ENCODE results near the gene ELAVL2.

Gene ELAVL2

DNA sequence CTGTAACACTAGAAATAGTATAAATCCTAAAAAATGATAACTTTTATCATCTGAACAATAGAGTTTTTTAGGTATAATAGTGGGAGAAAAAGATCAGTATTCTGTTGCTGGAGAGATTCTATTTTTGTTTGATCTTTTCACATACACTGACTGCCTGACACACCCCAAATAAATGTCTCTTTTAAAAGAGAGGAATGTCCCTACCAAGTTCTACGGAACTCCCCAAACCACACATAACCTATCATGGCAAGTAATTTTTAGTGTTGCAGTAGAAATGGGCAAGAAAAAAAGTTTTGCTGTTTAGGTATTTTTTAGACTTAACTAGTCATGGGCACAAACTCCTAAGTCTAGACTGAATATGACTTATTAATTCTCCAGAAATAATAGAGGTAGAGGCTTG, 139.1 kb downstream of the ELAVL2 start:
- H3K4me3 ChIP-seq (ENCODE audit: low read depth, low read length) = no peak overlapping the region
- TF ChIP-seq POLR2A (IDR thresholded peaks at IDR 0.05; ENCODE audit: extremely low read depth, insufficient read length) (no peak), MYC (IDR thresholded peaks at IDR 0.05; ENCODE audit: low read depth, low read length) (no peak)
- TF ChIP-seq, protein P1, sequence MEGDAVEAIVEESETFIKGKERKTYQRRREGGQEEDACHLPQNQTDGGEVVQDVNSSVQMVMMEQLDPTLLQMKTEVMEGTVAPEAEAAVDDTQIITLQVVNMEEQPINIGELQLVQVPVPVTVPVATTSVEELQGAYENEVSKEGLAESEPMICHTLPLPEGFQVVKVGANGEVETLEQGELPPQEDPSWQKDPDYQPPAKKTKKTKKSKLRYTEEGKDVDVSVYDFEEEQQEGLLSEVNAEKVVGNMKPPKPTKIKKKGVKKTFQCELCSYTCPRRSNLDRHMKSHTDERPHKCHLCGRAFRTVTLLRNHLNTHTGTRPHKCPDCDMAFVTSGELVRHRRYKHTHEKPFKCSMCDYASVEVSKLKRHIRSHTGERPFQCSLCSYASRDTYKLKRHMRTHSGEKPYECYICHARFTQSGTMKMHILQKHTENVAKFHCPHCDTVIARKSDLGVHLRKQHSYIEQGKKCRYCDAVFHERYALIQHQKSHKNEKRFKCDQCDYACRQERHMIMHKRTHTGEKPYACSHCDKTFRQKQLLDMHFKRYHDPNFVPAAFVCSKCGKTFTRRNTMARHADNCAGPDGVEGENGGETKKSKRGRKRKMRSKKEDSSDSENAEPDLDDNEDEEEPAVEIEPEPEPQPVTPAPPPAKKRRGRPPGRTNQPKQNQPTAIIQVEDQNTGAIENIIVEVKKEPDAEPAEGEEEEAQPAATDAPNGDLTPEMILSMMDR (IDR thresholded peaks at IDR 0.05; ENCODE audit: low read depth, low read length) = no peak
- TF ChIP-seq, protein P2, sequence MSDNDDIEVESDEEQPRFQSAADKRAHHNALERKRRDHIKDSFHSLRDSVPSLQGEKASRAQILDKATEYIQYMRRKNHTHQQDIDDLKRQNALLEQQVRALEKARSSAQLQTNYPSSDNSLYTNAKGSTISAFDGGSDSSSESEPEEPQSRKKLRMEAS (IDR thresholded peaks at IDR 0.05; ENCODE audit: low read depth, low read length) = no peak
- DNase-seq (ENCODE audit: low read depth) = no peak

DNA sequence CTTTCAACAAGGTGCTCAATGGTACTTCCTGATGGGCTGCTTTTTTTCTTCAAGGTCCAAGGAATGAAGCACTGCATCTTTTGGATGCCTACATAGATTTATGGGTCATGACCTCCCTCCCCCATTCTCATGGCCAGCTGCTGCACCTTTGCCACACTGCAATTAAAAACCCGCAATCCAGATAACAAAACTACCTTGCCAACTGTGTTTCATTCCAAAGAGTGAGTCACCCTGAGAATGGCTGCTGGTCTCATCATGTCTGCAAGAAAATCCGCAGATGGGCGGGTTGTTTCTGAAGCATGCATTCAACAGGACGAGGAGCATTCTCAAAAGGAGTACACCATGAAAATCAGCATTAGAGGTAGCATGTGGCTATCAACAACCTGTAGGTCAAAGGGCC, 139.8 kb downstream of the ELAVL2 start:
- no peak for DNase-seq (ENCODE audit: low read depth)
- H3K4me3 ChIP-seq (ENCODE audit: low read depth, low read length) = no peak overlapping the region
- TF ChIP-seq POLR2A (IDR thresholded peaks at IDR 0.05; ENCODE audit: extremely low read depth, insufficient read length) (no peak), MYC (IDR thresholded peaks at IDR 0.05; ENCODE audit: low read depth, low read length) (no peak)
- TF ChIP-seq, protein P1 (IDR thresholded peaks at IDR 0.05; ENCODE audit: low read depth, low read length) = no peak
- TF ChIP-seq, protein P2 (IDR thresholded peaks at IDR 0.05; ENCODE audit: low read depth, low read length) = no peak

DNA sequence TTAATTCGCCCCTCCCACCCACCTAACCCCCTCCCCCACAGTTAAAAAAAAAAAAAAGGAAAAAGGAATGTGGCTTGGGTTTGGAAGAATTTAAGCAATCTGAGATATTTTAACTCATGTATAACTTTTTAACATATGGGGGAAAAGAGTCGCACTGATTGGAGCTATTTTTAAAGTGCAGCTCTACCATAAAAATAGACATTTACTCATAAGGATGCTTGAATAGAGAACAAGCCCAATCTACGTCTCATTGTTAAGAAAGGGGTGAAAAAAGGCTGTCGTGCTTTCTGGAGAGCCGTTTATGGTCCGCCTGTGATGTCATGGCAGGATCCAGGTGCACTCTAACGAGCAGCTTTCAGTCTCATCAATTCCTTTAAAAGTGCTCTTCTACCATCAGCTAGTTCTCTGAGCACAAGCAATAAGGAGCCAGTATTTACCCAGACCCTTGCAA, 142.4 kb downstream of the ELAVL2 start:
- no peak overlapping the region for H3K4me3 ChIP-seq (ENCODE audit: low read depth, low read length)
- TF ChIP-seq POLR2A (IDR thresholded peaks at IDR 0.05; ENCODE audit: extremely low read depth, insufficient read length) = no peak
- TF ChIP-seq, protein P1 (IDR thresholded peaks at IDR 0.05; ENCODE audit: low read depth, low read length) = no peak
- TF ChIP-seq, protein P2 (IDR thresholded peaks at IDR 0.05; ENCODE audit: low read depth, low read length) = no peak
- TF ChIP-seq MYC (IDR thresholded peaks at IDR 0.05; ENCODE audit: low read depth, low read length) = no peak
- DNase-seq (ENCODE audit: low read depth) = no peak

DNA sequence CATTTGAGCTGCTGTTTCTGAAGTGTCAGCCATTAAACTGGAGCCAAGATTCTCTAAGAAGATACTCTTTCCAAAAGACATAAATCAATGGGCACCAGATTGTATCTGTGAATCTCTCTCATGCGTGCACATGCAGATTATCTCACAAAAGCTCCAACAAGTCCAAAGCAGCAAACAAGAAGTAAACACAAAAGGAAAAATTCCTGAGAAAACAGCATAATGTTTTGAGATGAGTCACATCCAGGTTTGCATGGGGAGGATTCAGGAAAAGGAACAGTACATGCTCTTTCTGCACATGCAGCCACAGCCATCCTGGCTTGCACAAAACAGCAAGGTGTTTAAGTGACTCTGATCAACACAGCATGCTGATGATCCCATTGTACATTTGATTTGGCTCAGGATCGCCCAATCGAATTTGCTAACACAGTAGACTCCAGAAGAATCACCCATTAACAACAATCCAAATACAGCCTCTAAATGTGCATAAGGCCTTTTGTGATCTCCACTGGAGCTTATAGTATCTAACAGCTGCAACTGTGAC, 143.1 kb downstream of the ELAVL2 start:
- TF ChIP-seq MYC (IDR thresholded peaks at IDR 0.05; ENCODE audit: low read depth, low read length) = no peak
- no peak for TF ChIP-seq POLR2A (IDR thresholded peaks at IDR 0.05; ENCODE audit: extremely low read depth, insufficient read length)
- TF ChIP-seq, protein P2 (IDR thresholded peaks at IDR 0.05; ENCODE audit: low read depth, low read length) = no peak
- TF ChIP-seq, protein P1 (IDR thresholded peaks at IDR 0.05; ENCODE audit: low read depth, low read length) = no peak
- no peak for DNase-seq (ENCODE audit: low read depth)
- H3K4me3 ChIP-seq (ENCODE audit: low read depth, low read length) = no peak overlapping the region

DNA sequence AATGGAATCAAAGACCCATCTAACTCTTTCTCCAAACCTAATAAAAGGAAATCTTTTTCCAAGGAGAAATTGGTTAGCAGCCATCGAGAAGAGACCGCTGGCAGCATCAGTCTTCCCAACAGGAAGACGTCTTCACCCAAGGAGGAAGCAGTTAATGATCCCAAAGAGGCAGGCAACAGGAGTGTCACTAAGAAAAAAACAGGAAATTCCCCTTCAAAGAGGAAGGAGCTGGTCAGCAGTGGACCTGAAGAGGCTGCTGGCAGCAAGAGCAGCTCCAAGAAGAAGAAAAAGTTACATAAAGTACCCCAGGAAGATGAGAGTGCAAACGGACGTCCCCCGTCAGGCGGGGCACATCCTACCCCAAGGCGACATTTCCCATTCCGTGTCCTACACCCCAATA, 143.7 kb downstream of the ELAVL2 start:
- no peak overlapping the region for H3K4me3 ChIP-seq (ENCODE audit: low read depth, low read length)
- DNase-seq (ENCODE audit: low read depth) = no peak
- TF ChIP-seq POLR2A (IDR thresholded peaks at IDR 0.05; ENCODE audit: extremely low read depth, insufficient read length) (no peak), MYC (IDR thresholded peaks at IDR 0.05; ENCODE audit: low read depth, low read length) (no peak)
- TF ChIP-seq, protein P1 (IDR thresholded peaks at IDR 0.05; ENCODE audit: low read depth, low read length) = no peak

DNA sequence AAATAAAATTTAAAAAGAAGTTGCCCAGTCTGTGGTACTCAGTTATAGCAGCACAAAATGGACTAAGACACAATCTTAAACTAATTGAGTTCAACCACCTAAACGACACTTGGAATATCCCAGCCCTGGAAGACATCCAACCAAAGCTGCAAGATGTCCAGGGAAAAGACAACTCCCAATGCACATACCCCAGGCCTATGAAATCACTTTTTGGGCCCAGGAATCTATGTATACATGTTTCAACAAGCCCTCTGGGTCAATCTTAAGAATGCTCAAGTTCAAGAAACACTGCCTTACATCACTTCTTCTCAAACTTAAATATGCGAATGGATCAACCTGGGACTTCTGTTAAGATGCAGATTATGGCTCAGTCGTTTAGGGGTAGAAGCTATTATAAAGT, 148.6 kb downstream of the ELAVL2 start:
- DNase-seq (ENCODE audit: low read depth) = no peak
- TF ChIP-seq, protein P1 (IDR thresholded peaks at IDR 0.05; ENCODE audit: low read depth, low read length) = no peak
- H3K4me3 ChIP-seq (ENCODE audit: low read depth, low read length) = no peak overlapping the region

Data from NB4 (cell line).